ENCODE results near the gene INPP5J.

The INPP5J gene

GRCh38 chr22:31136711-31137110 lies 13.9 kb downstream of the INPP5J start:
- no peaks in the 10 kb centered on the region for H3K27me3 ChIP-seq (replicated peaks; ENCODE audit: control insufficient read depth, insufficient read depth, low read length, poor library complexity, severe bottlenecking)

DNA sequence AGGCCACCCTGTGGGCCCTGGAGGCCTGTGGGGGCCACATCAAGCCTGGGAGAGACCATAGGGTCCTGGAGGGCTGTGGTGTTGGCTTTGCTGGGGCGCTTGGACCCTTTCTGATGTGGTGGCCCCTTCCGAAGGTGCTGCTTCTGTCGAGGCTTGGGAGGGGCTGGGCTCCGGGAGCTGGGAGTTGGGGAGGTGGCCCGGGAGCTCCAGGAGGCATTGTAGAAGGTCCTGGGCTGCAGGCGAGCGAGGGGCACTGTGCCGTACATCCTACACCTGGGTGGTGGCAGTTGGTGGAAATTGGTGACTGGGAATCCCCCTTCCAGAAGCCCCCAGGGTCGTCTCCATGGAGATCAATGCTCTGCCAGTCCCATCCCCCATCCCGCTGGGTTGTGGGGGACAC lies 15.0 kb downstream of the INPP5J start:
- H3K27me3 ChIP-seq (replicated peaks; ENCODE audit: control insufficient read depth, insufficient read depth, low read length, poor library complexity, severe bottlenecking): no peaks in the 10 kb centered on the region
- DNase-seq: no peak
- no peaks in the 10 kb centered on the region for H3K4me1 ChIP-seq (ENCODE audit: control insufficient read depth, insufficient read depth, low read length, poor library complexity, severe bottlenecking)
- no peaks in the 10 kb centered on the region for H3K9me3 ChIP-seq (ENCODE audit: control insufficient read depth, low read length)
- no peaks in the 10 kb centered on the region for H3K36me3 ChIP-seq (ENCODE audit: control insufficient read depth, insufficient read depth, low read length)
- H3K4me3 ChIP-seq (ENCODE audit: insufficient read depth, low read depth, low read length, poor library complexity, severe bottlenecking): no peak overlapping the region
- no peak overlapping the region for H3K27ac ChIP-seq (ENCODE audit: insufficient read depth, low read length, poor library complexity, severe bottlenecking)

More at GRCh38 chr22:31136711-31137110, 13.9 kb downstream of the INPP5J start:
- no peaks in the 10 kb centered on the region for H3K36me3 ChIP-seq (ENCODE audit: control insufficient read depth, insufficient read depth, low read length)
- no peaks in the 10 kb centered on the region for H3K4me1 ChIP-seq (ENCODE audit: control insufficient read depth, insufficient read depth, low read length, poor library complexity, severe bottlenecking)
- H3K27ac ChIP-seq (ENCODE audit: insufficient read depth, low read length, poor library complexity, severe bottlenecking): no peak overlapping the region
- DNase-seq: no peak
- H3K4me3 ChIP-seq (ENCODE audit: insufficient read depth, low read depth, low read length, poor library complexity, severe bottlenecking): no peak overlapping the region
- H3K9me3 ChIP-seq (ENCODE audit: control insufficient read depth, low read length): no peaks in the 10 kb centered on the region

DNA sequence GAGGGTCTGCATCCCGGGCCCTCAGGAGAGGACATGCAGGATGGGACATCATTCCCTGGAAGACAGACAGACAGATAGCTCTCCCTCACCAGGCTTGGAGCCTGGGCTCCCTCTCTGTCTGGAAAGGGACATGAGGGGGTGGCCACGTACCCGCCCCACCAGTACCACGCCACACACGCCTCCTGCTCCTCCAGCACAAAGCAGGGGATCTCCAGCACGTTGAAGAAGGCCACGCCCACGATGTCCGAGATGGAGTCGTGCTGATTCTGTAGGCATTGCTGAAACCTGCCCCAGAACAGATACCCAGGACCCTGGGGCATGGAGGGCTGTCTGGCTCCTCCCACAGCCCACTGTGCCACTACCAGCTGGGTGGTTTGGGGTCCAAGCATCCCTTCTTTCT lies 15.4 kb downstream of the INPP5J start:
- Histone ChIP-seq H3K4me3 (ENCODE audit: insufficient read depth, low read depth, low read length, poor library complexity, severe bottlenecking) (no peak overlapping the region), H3K27ac (ENCODE audit: insufficient read depth, low read length, poor library complexity, severe bottlenecking) (no peak overlapping the region), H3K36me3 (ENCODE audit: control insufficient read depth, insufficient read depth, low read length) (no peaks in the 10 kb centered on the region), H3K9me3 (ENCODE audit: control insufficient read depth, low read length) (no peaks in the 10 kb centered on the region), H3K27me3 (replicated peaks; ENCODE audit: control insufficient read depth, insufficient read depth, low read length, poor library complexity, severe bottlenecking) (no peaks in the 10 kb centered on the region), H3K4me1 (ENCODE audit: control insufficient read depth, insufficient read depth, low read length, poor library complexity, severe bottlenecking) (no peaks in the 10 kb centered on the region)
- no peak for DNase-seq

DNA sequence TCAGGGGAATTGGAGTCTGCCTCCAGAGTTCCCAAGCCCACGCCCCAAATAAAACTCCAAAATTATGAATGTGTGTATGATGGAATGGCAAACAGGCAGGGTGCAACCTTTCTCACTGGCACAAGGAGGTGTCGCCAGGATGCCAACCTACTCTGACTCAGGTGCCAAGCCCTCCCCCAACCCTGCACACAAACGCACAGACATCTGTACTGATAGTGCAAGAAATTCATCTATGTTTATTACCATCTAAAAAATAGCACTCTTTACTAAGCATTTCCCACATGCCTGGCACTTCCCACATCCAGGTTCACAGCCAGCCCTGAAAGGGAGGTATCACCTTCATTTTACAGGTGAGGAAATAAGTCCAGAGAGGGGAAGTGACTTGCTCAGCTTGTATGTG lies 16.3 kb downstream of the INPP5J start:
- no peaks in the 10 kb centered on the region for H3K36me3 ChIP-seq (ENCODE audit: control insufficient read depth, insufficient read depth, low read length)
- no peak overlapping the region for H3K27ac ChIP-seq (ENCODE audit: insufficient read depth, low read length, poor library complexity, severe bottlenecking)
- no peak for DNase-seq
- no peaks in the 10 kb centered on the region for H3K27me3 ChIP-seq (replicated peaks; ENCODE audit: control insufficient read depth, insufficient read depth, low read length, poor library complexity, severe bottlenecking)
- no peaks in the 10 kb centered on the region for H3K4me1 ChIP-seq (ENCODE audit: control insufficient read depth, insufficient read depth, low read length, poor library complexity, severe bottlenecking)
- no peak overlapping the region for H3K4me3 ChIP-seq (ENCODE audit: insufficient read depth, low read depth, low read length, poor library complexity, severe bottlenecking)
- no peaks in the 10 kb centered on the region for H3K9me3 ChIP-seq (ENCODE audit: control insufficient read depth, low read length)

- H3K36me3 ChIP-seq (ENCODE audit: control insufficient read depth, insufficient read depth, low read length): no peaks in the 10 kb centered on the region
- H3K4me1 ChIP-seq (ENCODE audit: control insufficient read depth, insufficient read depth, low read length, poor library complexity, severe bottlenecking): no peaks in the 10 kb centered on the region
- no peak within 1 kb of the TSS for H3K27ac ChIP-seq (ENCODE audit: insufficient read depth, low read length, poor library complexity, severe bottlenecking)
- no peaks in the 10 kb centered on the region for H3K9me3 ChIP-seq (ENCODE audit: control insufficient read depth, low read length)
- H3K27me3 ChIP-seq (replicated peaks; ENCODE audit: control insufficient read depth, insufficient read depth, low read length, poor library complexity, severe bottlenecking): no peaks in the 10 kb centered on the region
- H3K4me3 ChIP-seq (ENCODE audit: insufficient read depth, low read depth, low read length, poor library complexity, severe bottlenecking): no peak within 1 kb of the TSS
- no peak for DNase-seq
Observed at GRCh38 chr22:31139866-31140716, 17.3 kb downstream of the INPP5J start, which contains the start of gene PLA2G3. Gene PLA2G3 (minus strand): TSS chr22:31140508. CDS start chr22:31140354, 154 bp downstream.

GRCh38 chr22:31140746-31141145 lies 18.0 kb downstream of the INPP5J start:
- no peak overlapping the region for H3K4me3 ChIP-seq (ENCODE audit: insufficient read depth, low read depth, low read length, poor library complexity, severe bottlenecking)
- H3K9me3 ChIP-seq (ENCODE audit: control insufficient read depth, low read length): no peaks in the 10 kb centered on the region
- no peak overlapping the region for H3K27ac ChIP-seq (ENCODE audit: insufficient read depth, low read length, poor library complexity, severe bottlenecking)
- H3K36me3 ChIP-seq (ENCODE audit: control insufficient read depth, insufficient read depth, low read length): no peaks in the 10 kb centered on the region
- H3K4me1 ChIP-seq (ENCODE audit: control insufficient read depth, insufficient read depth, low read length, poor library complexity, severe bottlenecking): no peaks in the 10 kb centered on the region
- no peaks in the 10 kb centered on the region for H3K27me3 ChIP-seq (replicated peaks; ENCODE audit: control insufficient read depth, insufficient read depth, low read length, poor library complexity, severe bottlenecking)
- no peak for DNase-seq

DNA sequence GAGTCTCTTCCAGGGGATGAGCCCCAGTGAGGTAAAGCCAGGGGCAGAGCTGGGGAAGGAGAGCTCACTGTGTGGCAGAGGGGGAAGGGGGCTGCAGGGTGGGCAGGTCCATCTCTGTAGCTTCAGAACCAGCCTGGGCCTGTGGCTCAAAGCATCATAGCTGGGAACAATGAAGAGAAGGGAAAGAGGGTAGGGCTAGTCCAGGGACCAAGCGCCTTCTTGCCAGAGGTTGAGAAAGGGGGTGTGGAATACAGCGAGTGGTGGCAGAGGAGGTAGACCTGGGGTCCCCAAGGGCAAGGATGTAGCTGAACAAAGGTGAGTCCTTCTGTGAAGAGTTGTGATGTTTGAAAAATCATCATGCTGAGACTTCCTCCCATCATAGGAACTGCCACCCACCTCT lies 18.8 kb downstream of the INPP5J start:
- Histone ChIP-seq H3K36me3 (ENCODE audit: control insufficient read depth, insufficient read depth, low read length) (no peaks in the 10 kb centered on the region), H3K4me3 (ENCODE audit: insufficient read depth, low read depth, low read length, poor library complexity, severe bottlenecking) (no peak overlapping the region), H3K27me3 (replicated peaks; ENCODE audit: control insufficient read depth, insufficient read depth, low read length, poor library complexity, severe bottlenecking) (no peaks in the 10 kb centered on the region), H3K4me1 (ENCODE audit: control insufficient read depth, insufficient read depth, low read length, poor library complexity, severe bottlenecking) (no peaks in the 10 kb centered on the region), H3K27ac (ENCODE audit: insufficient read depth, low read length, poor library complexity, severe bottlenecking) (no peak overlapping the region), H3K9me3 (ENCODE audit: control insufficient read depth, low read length) (no peaks in the 10 kb centered on the region)
- no peak for DNase-seq

GRCh38 chr22:31142285-31142684 lies 19.5 kb downstream of the INPP5J start:
- Histone ChIP-seq H3K4me3 (ENCODE audit: insufficient read depth, low read depth, low read length, poor library complexity, severe bottlenecking) (no peak overlapping the region), H3K27me3 (replicated peaks; ENCODE audit: control insufficient read depth, insufficient read depth, low read length, poor library complexity, severe bottlenecking) (no peaks in the 10 kb centered on the region), H3K9me3 (ENCODE audit: control insufficient read depth, low read length) (no peaks in the 10 kb centered on the region), H3K4me1 (ENCODE audit: control insufficient read depth, insufficient read depth, low read length, poor library complexity, severe bottlenecking) (no peaks in the 10 kb centered on the region), H3K27ac (ENCODE audit: insufficient read depth, low read length, poor library complexity, severe bottlenecking) (no peak overlapping the region), H3K36me3 (ENCODE audit: control insufficient read depth, insufficient read depth, low read length) (no peaks in the 10 kb centered on the region)
- DNase-seq: no peak

- Histone ChIP-seq H3K27me3 (replicated peaks; ENCODE audit: control insufficient read depth, insufficient read depth, low read length, poor library complexity, severe bottlenecking) (no peaks in the 10 kb centered on the region), H3K4me1 (ENCODE audit: control insufficient read depth, insufficient read depth, low read length, poor library complexity, severe bottlenecking) (no peaks in the 10 kb centered on the region), H3K9me3 (ENCODE audit: control insufficient read depth, low read length) (no peaks in the 10 kb centered on the region), H3K4me3 (ENCODE audit: insufficient read depth, low read depth, low read length, poor library complexity, severe bottlenecking) (no peak overlapping the region), H3K27ac (ENCODE audit: insufficient read depth, low read length, poor library complexity, severe bottlenecking) (no peak overlapping the region), H3K36me3 (ENCODE audit: control insufficient read depth, insufficient read depth, low read length) (no peaks in the 10 kb centered on the region)
- no peak for DNase-seq
Observed at GRCh38 chr22:31143038-31143437, 20.3 kb downstream of the INPP5J start.

GRCh38 chr22:31143537-31143936 lies 20.8 kb downstream of the INPP5J start:
- H3K4me3 ChIP-seq (ENCODE audit: insufficient read depth, low read depth, low read length, poor library complexity, severe bottlenecking): no peak overlapping the region
- no peak for DNase-seq
- H3K27me3 ChIP-seq (replicated peaks; ENCODE audit: control insufficient read depth, insufficient read depth, low read length, poor library complexity, severe bottlenecking): no peaks in the 10 kb centered on the region
- no peaks in the 10 kb centered on the region for H3K4me1 ChIP-seq (ENCODE audit: control insufficient read depth, insufficient read depth, low read length, poor library complexity, severe bottlenecking)
- H3K9me3 ChIP-seq (ENCODE audit: control insufficient read depth, low read length): no peaks in the 10 kb centered on the region
- no peak overlapping the region for H3K27ac ChIP-seq (ENCODE audit: insufficient read depth, low read length, poor library complexity, severe bottlenecking)
- no peaks in the 10 kb centered on the region for H3K36me3 ChIP-seq (ENCODE audit: control insufficient read depth, insufficient read depth, low read length)

Data from effector memory CD4-positive, alpha-beta T cell (primary cell).